Peyer's patch (tissue), 4 donors: ENCODE results near the gene NEU2.

Source experiments
- POLR2A ChIP-seq, 2 donors: fragments of 450-650 bp; IDR thresholded peaks; one replicate each; pipeline ENCODE4 v1.5.1; 2017; ENCODE audit warnings: antibody characterized with exemption in 2 of 2, mild to moderate bottlenecking in 2 of 2, moderate library complexity in 2 of 2
- TF ChIP-seq, protein P1 (sequence below), 6 experiments: fragments of 450-650 bp in 4 of 6; fragments of 200-600 bp in 2 of 6; sonication (generic) in 1 of 6; IDR thresholded peaks; one replicate each; pipeline ENCODE4 v1.5.1; 2017 to 2019; ENCODE audit warnings: antibody characterized with exemption in 6 of 6, mild to moderate bottlenecking in 3 of 6, moderate library complexity in 1 of 6

GRCh38 chr2:232997749-232998665 lies 34.5 kb upstream of the NEU2 start:
- no peak for TF ChIP-seq POLR2A (IDR thresholded peaks at IDR 0.05)
- TF ChIP-seq, protein P1, sequence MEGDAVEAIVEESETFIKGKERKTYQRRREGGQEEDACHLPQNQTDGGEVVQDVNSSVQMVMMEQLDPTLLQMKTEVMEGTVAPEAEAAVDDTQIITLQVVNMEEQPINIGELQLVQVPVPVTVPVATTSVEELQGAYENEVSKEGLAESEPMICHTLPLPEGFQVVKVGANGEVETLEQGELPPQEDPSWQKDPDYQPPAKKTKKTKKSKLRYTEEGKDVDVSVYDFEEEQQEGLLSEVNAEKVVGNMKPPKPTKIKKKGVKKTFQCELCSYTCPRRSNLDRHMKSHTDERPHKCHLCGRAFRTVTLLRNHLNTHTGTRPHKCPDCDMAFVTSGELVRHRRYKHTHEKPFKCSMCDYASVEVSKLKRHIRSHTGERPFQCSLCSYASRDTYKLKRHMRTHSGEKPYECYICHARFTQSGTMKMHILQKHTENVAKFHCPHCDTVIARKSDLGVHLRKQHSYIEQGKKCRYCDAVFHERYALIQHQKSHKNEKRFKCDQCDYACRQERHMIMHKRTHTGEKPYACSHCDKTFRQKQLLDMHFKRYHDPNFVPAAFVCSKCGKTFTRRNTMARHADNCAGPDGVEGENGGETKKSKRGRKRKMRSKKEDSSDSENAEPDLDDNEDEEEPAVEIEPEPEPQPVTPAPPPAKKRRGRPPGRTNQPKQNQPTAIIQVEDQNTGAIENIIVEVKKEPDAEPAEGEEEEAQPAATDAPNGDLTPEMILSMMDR (IDR thresholded peaks at IDR 0.05), result no peak
